ENCODE data around the gene CCT2.

GRCh38 chr12:69550569-69551350, 34.5 kb upstream of the CCT2 start:
- TF ChIP-seq POLR2A (IDR thresholded peaks at IDR 0.05) = no peak
- TF ChIP-seq CTCF (IDR thresholded peaks at IDR 0.05) = no peak

Data from uterus (tissue), 2 donors.